Left lung (tissue), 14 donors: ENCODE results near the gene CEP192. TPM values are rescaled to one million over a fixed set of nuclear protein-coding genes. Genes with fewer than 3 reads are reported as not detected.

Experiments used
- ATAC-seq: fragments of 200-7000 bp; cut with Tn5 transposase; one replicate; pipeline ENCODE4 v1.9.1; 2020; ENCODE audit warnings: moderate library complexity
- DNase-seq, 4 donors: peaks; one replicate each; pipeline ENCODE4 v3.0.0-alpha.2; 2013 to 2020
- H3K27ac ChIP-seq, 2 donors: fragments of 200-600 bp; sonication (generic) in 1 of 2; one replicate each; pipeline versions ENCODE4 v1.5.0 to v1.8.0; 2020 to 2021
- H3K27me3 ChIP-seq, 2 donors: fragments of 200-600 bp; sonication (generic) in 1 of 2; one replicate each; pipeline versions ENCODE4 v1.5.0 to v1.8.0; 2020 to 2021
- H3K36me3 ChIP-seq, 2 donors: fragments of 200-600 bp; sonication (generic) in 1 of 2; one replicate each; pipeline versions ENCODE4 v1.5.0 to v1.8.0; 2020 to 2021
- H3K4me1 ChIP-seq, 2 donors: fragments of 200-600 bp; one replicate each; pipeline ENCODE4 v1.8.0; 2021
- H3K4me3 ChIP-seq, 2 donors: fragments of 200-600 bp; sonication (generic) in 1 of 2; one replicate each; pipeline versions ENCODE4 v1.5.0 to v1.8.0; 2020 to 2021; ENCODE audit warnings: mild to moderate bottlenecking in 1 of 2
- H3K9me3 ChIP-seq, 2 donors: fragments of 200-600 bp; sonication (generic) in 1 of 2; one replicate each; pipeline versions ENCODE4 v1.5.0 to v1.8.0; 2020 to 2021
- intact Hi-C, 2 donors: fragments of 100-400 bp; cut with DNase I; formaldehyde crosslinking; loops; one replicate each; pipeline versions ENCODE4 v1.11.2 to v1.14.2; 2022
- long read RNA-seq, 12 donors: library from polyadenylated mRNA in 2 of 12; unstranded in 2 of 12; transcript quantifications; one replicate each; pipeline ENCODE4 v2.0.0 and lab custom pipeline, GENCODE V29; 2019 to 2026
- polyA plus RNA-seq, 6 donors: library from polyadenylated mRNA; unstranded; fragments of 120-200 nt; gene quantifications; one replicate each; pipeline ENCODE4 v1.2.1, GENCODE V29; 2013; ENCODE audit not compliant: insufficient read length in 6 of 6
- total RNA-seq, 2 donors: library from RNA; stranded (reverse); fragmentation: NEBNext Ultra II Directional; extraction: Animal tissue kit (Norgen Biotek cat#: 25700); gene quantifications; one replicate each; pipeline ENCODE4 v1.2.1, GENCODE V29; 2021
- TF ChIP-seq, protein P1 (sequence below), 2 donors: fragments of 200-600 bp; sonication (generic) in 1 of 2; IDR thresholded peaks; one replicate each; pipeline versions ENCODE4 v1.5.0 to v1.8.0; 2021; ENCODE audit warnings: antibody characterized with exemption in 2 of 2
- donor health status: DM: no; HTN: yes; CAD: no.
- donor health status: DM: no; HTN: no; CAD: no.

The CEP192 gene, protein sequence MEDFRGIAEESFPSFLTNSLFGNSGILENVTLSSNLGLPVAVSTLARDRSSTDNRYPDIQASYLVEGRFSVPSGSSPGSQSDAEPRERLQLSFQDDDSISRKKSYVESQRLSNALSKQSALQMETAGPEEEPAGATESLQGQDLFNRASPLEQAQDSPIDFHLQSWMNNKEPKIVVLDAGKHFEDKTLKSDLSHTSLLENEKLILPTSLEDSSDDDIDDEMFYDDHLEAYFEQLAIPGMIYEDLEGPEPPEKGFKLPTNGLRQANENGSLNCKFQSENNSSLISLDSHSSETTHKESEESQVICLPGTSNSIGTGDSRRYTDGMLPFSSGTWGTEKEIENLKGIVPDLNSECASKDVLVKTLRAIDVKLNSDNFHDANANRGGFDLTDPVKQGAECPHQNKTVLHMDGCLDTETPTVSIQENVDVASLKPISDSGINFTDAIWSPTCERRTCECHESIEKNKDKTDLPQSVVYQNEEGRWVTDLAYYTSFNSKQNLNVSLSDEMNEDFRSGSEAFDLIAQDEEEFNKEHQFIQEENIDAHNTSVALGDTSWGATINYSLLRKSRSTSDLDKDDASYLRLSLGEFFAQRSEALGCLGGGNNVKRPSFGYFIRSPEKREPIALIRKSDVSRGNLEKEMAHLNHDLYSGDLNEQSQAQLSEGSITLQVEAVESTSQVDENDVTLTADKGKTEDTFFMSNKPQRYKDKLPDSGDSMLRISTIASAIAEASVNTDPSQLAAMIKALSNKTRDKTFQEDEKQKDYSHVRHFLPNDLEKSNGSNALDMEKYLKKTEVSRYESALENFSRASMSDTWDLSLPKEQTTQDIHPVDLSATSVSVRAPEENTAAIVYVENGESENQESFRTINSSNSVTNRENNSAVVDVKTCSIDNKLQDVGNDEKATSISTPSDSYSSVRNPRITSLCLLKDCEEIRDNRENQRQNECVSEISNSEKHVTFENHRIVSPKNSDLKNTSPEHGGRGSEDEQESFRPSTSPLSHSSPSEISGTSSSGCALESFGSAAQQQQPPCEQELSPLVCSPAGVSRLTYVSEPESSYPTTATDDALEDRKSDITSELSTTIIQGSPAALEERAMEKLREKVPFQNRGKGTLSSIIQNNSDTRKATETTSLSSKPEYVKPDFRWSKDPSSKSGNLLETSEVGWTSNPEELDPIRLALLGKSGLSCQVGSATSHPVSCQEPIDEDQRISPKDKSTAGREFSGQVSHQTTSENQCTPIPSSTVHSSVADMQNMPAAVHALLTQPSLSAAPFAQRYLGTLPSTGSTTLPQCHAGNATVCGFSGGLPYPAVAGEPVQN (N-terminal part only)
- total RNA-seq (10 to 100 TPM; 22.0 to 22.3 TPM), polyA plus RNA-seq (10 to 100 TPM; 37.8 to 57.5 (median 47.7) TPM)
- long read RNA-seq, donor 1: 0 reads
- long read RNA-seq, donor 2: 0 reads
- long read RNA-seq, donor 3: 0 reads
- long read RNA-seq, donor 4, partial matches to known transcripts: 2 of 2 reads
- long read RNA-seq, donor 4, other reads (novel, unspliced or antisense): 0 of 2 reads
- long read RNA-seq, donor 5: 0 reads
- long read RNA-seq, donor 6: 0 reads
- long read RNA-seq, donor 7: 0 reads
- long read RNA-seq, donor 8: 0 reads
- long read RNA-seq, donor 9: 0 reads
- long read RNA-seq, donor 10, partial matches to known transcripts: 1 of 1 reads
- long read RNA-seq, donor 10, other reads (novel, unspliced or antisense): 0 of 1 reads
- long read RNA-seq, donor 11: 0 reads
- long read RNA-seq, donor 12: 0 reads

DNA sequence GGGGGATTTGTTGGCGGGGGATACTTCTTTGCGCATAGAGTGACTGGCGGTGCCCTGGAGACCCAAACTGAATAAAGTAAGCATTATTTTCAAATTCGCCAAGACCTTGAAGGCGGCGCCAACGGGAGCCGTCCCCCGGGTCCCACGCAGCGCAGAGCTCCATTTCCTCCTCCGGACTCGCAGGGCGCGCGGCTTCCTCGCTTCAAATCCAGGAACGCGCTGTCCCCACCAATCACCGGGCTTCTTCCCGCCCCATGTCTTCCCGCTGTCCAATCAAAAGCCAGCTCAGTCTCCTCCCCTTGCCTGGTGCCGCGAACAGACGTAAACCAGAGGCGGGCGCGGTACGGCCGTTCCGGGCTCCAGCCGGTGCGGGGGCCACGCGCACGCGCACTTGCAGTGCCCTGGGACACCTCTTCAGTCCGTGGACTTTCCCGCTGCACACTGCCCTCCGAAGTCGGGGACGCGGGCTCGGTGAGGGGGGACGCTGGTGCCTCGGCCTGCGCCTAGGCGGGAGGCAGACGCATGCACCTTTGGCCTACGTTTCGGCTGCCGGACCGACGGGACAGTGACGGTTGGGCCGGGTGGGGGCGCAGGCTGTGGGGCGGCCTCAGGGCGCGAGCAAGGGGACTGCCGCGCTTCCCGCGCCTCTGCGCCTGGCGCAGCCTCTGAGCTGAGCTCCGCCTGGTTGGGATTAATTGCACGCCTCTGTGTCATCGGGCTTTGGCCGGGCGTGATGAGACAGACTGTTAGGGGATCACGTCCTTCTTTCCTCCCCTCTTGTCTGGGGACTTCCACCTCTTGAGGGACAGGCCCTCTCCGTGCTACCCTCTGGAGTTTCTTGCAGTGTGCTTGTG is at the start of gene CEP192:
Gene CEP192 (plus strand): TSS at position 396 of the 854 bp plus-strand sequence. CDS start 8,063 bp downstream, outside the sequence.
- TF ChIP-seq, protein P1, sequence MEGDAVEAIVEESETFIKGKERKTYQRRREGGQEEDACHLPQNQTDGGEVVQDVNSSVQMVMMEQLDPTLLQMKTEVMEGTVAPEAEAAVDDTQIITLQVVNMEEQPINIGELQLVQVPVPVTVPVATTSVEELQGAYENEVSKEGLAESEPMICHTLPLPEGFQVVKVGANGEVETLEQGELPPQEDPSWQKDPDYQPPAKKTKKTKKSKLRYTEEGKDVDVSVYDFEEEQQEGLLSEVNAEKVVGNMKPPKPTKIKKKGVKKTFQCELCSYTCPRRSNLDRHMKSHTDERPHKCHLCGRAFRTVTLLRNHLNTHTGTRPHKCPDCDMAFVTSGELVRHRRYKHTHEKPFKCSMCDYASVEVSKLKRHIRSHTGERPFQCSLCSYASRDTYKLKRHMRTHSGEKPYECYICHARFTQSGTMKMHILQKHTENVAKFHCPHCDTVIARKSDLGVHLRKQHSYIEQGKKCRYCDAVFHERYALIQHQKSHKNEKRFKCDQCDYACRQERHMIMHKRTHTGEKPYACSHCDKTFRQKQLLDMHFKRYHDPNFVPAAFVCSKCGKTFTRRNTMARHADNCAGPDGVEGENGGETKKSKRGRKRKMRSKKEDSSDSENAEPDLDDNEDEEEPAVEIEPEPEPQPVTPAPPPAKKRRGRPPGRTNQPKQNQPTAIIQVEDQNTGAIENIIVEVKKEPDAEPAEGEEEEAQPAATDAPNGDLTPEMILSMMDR (IDR thresholded peaks at IDR 0.05): peak in 1 of 2 donors; percentile 8
- H3K27ac ChIP-seq: peak within 1 kb of the TSS; percentile 91 to 95
- DNase-seq: peak; percentile 95 to 98 (median 98)
- intact Hi-C loops: no loop called here
- H3K4me1 ChIP-seq: peaks cover 13 to 27% of the 10 kb centered on the region in 2 donors
- peaks cover 0 to 7% of the 10 kb centered on the region in 2 donors for H3K36me3 ChIP-seq
- H3K4me3 ChIP-seq: peak within 1 kb of the TSS; percentile 77 to 95
- no peaks in the 10 kb centered on the region for H3K27me3 ChIP-seq
- H3K9me3 ChIP-seq: no peaks in the 10 kb centered on the region
- peak; percentile 98 for ATAC-seq

DNA sequence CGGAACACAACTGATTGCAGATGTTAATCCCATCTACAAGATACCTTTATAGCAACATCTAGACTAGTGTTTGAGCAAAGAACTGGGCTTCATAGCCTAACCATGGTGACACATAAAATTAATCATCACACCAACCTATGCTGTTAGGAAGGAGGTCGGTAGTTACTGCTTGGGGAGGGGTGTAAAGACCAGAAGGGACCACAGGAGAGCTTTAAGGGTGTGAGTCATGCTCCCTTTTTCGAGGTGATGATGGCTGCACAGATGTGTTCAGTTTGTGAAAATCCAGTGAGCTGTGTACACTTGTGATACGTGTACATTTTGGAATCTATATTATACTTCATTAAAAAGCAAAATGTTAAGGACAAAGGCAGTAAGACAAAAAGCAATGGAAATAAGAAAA is 47.9 kb upstream of the CEP192 start:
- DNase-seq (no peak), ATAC-seq (no peak)
- no peaks in the 10 kb centered on the region for H3K9me3 ChIP-seq
- peaks cover 4 to 9% of the 10 kb centered on the region in 2 donors for H3K4me1 ChIP-seq
- TF ChIP-seq, protein P1 (IDR thresholded peaks at IDR 0.05): no peak
- no peaks in the 10 kb centered on the region for H3K36me3 ChIP-seq
- no peak overlapping the region for H3K4me3 ChIP-seq
- intact Hi-C loops: no loop called here
- H3K27me3 ChIP-seq: no peaks in the 10 kb centered on the region
- H3K27ac ChIP-seq: no peak overlapping the region

DNA sequence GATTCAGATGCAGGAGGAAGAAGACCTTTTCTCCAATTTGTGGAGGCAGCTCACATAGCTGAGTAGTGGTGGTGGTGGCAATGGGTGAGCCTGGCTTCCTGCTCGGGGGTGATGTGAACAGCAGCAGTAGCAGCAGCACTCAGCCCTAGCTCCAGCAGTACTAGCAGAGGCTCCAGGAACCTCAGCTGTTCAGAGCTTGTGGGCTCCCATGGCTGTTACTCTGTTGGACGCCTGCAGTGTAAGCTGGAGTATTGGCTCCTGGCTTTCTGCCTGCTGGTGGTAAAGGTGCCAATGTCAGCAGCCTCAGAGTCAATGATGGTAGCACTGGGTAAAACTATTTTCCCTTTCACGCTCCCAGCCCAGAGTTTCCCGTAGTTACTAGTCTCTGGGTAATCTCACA is 46.5 kb upstream of the CEP192 start:
- DNase-seq (peak in 1 of 4 donors; percentile 41), ATAC-seq (no peak)
- Histone ChIP-seq H3K9me3 (no peaks in the 10 kb centered on the region), H3K27ac (no peak overlapping the region), H3K4me3 (no peak overlapping the region), H3K27me3 (no peaks in the 10 kb centered on the region), H3K4me1 (peaks cover 4 to 20% of the 10 kb centered on the region in 2 donors), H3K36me3 (no peaks in the 10 kb centered on the region)
- intact Hi-C loops: no loop called here
- TF ChIP-seq, protein P1 (IDR thresholded peaks at IDR 0.05): no peak
